Liver (tissue), 3 donors: ENCODE measurements around the gene GOPC.

Experiments used
- CTCF ChIP-seq: fragments of 150-350 bp; IDR thresholded peaks from 2 replicates; pipeline ENCODE4 v1.5.1; 2017; ENCODE audit warnings: improper control_type of control experiment, low read depth, low read length; ENCODE audit not compliant: missing input control
- JUND ChIP-seq, 2 donors: IDR thresholded peaks; 2 replicates each; pipeline ENCODE4 v1.6.1; 2016; ENCODE audit warnings: antibody characterized with exemption in 2 of 2
- RAD21 ChIP-seq, 2 donors: IDR thresholded peaks; 2 replicates each; pipeline ENCODE4 v1.6.1; 2016; ENCODE audit warnings: antibody characterized with exemption in 2 of 2, mild to moderate bottlenecking in 2 of 2
- REST ChIP-seq: IDR thresholded peaks from 2 replicates; pipeline ENCODE4 v1.6.1; 2016; ENCODE audit warnings: antibody characterized with exemption, mild to moderate bottlenecking
- donor health status: healthy.
- donor health status: healthy.

- TF ChIP-seq JUND (IDR thresholded peaks at IDR 0.05) (no peak), RAD21 (IDR thresholded peaks at IDR 0.05) (no peak), CTCF (no peak), REST (no peak)
Measured at GRCh38 chr6:117616391-117617209, 14.3 kb upstream of the GOPC start.
